Erythroblast (primary cell): ENCODE measurements around the gene RTN4R.

ENCODE experiments used
- DNase-seq, 2 experiments: peaks; one replicate each; lab custom pipeline; 2025; lab: John Stamatoyannopoulos, UW
- GATA1 ChIP-seq: IDR thresholded peaks from 2 replicates; pipeline ENCODE4 v1.6.1; 2011; ENCODE audit warnings: low read depth, mild to moderate bottlenecking, control low read depth, low read length, moderate library complexity
- POLR2A ChIP-seq: IDR thresholded peaks from 2 replicates; pipeline ENCODE4 v1.6.1; 2011; ENCODE audit warnings: mild to moderate bottlenecking, low read length

The RTN4R gene

DNA sequence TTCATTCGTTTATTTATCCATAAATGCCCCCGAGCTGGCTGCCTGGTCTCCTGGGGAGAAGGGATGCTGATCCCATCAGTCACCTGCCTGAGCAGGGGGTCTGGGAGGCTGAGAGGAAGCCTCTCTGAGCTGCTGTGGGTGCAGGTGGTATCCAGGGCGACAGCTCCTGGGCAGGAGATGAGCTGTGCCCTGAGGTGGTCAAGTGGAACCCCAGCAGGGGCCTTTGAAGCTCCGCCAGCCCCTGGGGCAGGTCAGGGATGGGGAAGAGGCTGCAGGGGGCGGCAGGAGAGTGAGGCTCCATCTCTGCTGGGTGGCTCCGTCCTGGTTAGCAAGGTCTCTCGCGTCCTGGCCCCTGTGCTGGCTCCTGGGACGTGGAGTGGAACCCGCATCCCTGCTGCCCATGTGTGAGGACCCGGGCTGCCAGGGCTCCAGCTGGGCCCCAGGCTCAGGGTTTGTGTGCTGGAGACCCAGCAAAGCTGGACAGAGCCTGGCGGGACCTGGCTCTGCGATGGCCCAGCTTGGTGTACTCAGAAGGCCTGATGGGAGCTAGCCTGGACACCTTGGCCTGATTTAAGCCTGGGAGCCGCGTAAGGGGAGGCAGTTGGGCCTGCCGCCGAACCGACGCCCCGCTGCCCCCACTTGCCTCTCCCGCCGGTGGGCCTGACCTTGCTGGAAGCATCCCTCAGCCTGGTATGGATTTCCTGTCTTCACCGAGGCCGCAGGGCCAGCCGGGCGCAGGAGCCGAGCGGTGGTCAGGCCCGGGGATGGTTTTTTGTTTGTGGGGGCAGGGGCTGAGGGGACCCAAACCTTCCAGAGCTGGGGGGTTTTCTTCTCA, 44.5 kb downstream of the RTN4R start:
- DNase-seq, result no peak
- TF ChIP-seq GATA1 (no peak), POLR2A (no peak)

DNA sequence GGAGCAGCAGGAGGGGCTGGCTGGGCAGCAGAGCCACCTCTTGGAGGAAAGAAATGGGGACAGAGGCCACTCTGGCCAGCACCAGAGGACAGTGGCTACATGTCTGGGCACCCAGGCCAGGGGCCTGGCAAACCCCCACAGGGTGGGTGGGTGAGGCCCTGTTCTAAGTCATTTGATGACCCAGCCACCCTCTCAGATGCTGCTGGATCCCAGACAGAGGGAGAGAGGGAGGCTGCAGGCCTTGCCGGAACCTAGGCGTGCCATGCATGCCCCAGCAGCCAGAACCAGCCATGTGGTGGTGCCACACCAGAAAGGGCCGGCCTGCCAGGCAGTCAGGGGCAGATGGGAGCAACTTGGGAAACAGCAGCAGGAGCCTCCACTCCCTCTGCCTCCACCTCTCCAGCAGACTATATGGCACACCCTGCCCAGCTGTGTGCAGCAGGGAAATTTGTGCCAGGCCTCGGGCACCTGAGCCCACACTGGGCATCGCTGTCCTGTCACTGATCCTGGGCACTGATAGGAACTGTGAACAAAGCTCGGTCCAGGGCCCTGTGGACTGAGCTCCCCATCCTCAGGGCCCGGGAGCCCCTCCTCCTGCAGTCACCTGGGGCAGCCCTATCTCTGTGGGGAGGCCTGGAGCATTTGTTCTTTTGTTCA, 45.2 kb downstream of the RTN4R start:
- TF ChIP-seq POLR2A (no peak), GATA1 (no peak)
- DNase-seq, result no peak

DNA sequence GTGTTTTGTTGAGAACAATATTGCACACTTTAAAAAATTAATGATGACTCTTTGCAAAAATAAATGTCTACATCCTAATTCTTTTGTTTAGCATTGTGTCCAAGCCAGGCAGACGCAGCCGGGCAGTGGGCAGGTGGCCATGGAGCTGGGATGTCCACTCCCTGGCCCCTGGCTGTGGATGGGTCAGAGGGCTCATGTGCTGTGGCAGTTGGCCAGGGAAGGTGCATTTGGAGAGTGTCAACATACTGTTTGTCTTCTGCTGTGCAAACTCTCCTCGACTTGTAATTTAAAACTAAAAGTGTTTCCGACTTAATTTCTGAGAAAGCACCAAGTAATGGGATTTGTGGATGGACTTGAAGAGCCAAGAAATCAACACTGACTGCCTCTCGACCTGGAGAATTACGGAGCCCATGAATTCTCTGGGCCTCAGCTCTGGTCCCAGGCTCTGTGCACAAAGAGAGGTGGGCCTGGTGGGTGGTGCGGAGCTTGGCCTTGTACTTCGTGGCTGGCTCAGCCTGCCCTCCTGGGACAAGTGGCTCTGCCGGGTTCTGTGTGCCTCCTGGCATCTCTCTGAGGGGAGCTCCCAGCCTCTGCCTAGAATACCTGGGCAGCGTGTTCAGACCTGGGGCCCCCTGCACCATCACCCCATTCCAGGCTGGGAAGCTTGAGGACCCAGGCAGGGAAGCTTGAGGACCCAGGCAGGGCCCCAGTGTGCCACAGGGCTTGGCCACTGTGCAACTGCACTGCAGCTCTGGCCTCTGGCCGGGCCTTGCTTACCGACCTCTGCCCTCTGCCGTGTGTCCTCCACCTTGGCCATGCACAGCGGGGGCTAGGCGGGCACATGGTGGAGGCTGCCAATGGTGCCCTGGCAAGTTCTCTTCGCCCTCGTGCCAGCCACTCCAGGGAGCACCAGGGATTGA, 46.4 kb downstream of the RTN4R start:
- no peak for DNase-seq
- TF ChIP-seq POLR2A, result no peak
- TF ChIP-seq GATA1, result no peak

DNA sequence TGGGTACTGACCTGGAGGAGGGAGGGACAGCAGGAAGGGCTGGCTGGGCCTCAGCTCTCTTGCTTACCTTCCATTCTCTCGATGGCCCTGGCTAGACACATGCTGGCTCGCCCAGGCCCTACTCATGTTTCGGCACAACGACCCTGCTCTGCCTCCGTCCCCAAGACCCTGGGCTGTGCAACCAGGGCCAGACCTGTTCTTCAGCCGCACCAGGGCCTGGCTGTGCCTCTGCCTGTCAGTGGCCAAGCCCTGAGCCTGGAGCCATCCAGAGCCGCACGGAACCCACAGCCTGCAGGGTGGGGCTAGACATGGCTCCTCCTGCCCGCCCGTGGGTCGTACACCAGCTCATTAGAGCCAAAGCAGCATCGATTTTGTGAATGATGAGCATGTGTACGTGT, 47.5 kb downstream of the RTN4R start:
- no peak for DNase-seq
- TF ChIP-seq POLR2A (no peak), GATA1 (no peak)

DNA sequence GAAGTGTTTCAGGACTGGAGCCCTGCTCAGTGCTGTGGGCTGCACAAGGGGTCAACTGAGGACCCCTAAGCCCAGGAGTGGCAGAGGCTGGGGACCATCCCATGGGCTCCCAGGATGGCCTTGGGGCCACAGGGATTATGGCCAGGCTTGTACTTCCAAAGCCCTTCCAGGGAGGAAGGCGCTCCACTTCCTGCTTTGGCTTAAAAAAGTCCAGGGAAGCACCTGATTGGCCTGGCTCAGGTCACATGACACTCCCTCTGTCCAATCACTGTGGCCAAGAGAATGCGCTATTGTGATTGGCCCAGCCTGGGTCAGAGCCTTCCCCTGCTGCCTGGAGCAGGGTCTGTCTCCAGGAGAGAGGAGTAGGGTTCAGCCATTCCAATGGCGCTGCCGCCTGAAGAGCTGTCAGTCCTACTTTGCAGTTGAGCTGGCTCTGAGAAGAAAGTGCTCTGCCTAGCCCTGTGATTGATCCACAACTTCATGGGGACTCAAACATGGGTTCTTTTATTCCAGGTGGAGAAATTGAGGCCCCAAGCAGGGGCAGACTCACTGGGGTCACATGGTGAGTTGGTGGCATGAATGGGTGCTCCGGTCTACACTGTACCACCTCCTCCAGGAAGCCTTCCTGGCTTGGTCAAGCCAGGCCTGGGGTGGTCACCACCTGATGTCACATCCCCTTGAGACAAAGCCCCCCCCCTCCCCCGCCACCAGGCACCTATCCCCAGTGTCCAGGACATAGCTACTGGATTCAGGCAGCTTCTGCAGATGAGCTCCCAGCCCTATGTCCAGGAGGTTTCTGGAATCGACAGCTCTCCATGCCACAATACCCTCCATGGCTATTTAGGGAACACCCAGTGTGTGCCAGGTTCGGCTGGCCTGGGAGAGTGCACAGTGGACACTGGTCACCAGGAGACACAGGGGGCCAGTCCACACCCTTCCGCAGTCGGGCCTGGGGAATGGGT, 48.2 kb downstream of the RTN4R start:
- no peak for TF ChIP-seq GATA1
- no peak for TF ChIP-seq POLR2A
- no peak for DNase-seq

DNA sequence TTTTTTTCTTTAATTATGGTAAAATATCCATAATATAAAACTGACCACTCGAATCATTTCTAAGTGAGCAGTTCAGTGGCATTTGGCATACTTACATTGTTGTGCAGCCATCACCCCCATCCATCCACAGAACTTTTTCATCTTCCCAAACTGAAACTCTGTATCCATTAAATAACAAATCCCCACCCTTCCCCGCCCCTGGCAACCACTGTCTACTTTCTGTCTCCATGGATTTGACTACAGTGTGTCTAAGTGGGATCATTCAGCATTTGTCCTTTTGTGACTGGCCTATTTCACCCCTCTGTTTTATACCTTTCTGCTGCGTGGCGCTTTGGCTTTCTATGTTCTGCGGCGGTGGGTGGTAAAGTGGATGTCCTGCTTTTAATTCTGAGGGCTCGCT, 49.1 kb downstream of the RTN4R start:
- TF ChIP-seq POLR2A (no peak), GATA1 (no peak)
- DNase-seq, result no peak

DNA sequence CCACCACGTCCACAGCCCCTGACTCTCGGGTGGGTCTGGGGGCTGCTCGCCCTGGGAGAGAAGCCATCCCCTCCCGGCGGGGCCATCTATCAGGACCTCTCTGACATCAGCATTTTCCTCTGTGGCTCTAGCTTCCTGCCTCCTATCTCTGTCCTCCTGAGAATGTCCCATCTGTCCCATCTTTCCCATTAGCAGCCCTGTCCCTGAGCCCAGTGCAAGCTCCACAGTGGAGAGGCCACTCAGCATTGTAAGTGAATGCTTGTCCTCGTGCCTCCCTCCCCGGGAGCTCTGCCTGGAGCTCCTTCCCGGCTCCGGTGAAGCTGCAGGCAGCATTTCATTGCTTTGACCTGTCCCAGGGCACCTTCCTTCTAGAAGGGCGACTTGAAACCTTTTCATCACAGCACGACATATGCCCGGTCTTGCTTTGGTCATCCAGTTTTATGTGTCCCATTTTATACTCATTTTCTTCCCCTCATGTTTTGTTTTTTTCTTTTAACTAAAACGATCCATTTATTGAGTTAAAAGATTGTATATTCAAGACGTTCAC, 49.7 kb downstream of the RTN4R start:
- DNase-seq, result no peak
- TF ChIP-seq POLR2A (no peak), GATA1 (no peak)

DNA sequence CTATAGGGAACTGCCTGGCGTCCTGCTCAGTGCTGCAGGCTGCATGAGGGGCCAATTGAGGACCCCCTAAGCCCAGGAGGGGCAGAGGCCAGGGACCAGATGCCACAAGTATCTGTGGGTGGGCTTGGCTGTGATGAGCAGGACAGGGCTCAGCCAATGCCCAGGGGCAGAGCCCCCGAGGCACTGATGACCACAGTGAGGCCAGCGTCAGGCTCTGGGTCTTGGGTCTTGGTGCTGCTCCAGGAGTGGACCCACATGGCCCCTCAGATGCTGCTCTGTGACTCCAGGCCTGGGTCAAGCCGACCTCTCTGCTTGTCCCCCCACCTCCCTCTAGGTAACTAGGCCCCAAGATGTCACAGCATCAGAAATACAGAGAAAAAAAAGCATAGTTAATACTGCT, 50.6 kb downstream of the RTN4R start:
- TF ChIP-seq POLR2A, result no peak
- no peak for TF ChIP-seq GATA1
- no peak for DNase-seq

DNA sequence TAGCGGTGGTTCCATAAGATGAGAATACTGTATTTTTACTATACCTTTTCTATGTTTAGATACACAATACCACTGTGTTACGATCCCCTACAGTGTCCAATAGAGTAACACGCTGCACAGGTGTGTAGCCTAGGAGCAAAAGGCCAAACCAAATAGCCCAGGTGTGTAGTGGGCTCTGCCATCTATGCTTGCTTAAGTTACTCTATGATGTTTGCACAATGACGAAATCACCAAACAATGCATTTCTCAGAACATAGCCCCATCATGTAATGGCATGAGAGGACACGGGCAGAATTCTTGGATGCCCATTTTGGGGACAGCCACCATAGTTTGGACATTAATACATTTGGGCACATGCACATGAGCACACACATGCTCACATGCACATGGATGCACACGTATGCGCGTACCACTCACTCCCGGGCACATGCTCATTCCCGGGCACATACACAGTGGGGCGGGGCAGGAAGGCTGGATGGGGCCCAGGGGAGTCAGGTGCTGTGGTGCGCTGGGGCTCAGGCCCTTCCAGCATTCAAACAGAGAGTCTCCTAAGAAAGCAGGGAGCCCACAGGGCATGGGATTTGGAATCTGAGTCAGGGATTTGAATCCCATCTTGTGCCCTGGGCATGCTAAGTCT, 51.1 kb downstream of the RTN4R start:
- no peak for TF ChIP-seq GATA1
- no peak for TF ChIP-seq POLR2A
- DNase-seq, result no peak

DNA sequence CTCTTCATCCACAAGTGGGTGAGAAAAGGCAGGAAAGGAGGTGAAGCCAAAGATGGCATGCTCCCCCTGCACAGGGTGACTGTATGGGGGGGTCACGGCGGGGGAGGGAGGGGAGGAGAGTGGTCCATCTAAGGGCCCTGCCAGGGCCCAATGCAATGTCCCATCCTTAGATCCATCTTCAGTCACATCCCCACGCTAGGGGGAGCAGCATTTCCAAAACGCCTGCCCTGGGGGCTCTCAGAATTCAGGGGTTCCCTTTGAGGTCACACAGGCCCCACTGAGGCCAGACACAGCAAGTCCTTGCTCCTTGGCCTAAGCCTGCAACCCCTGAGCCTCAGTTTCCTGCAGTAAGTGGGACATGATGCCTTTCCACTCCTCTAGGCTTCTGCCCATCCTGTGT, 52.4 kb downstream of the RTN4R start:
- no peak for DNase-seq
- TF ChIP-seq POLR2A, result no peak
- TF ChIP-seq GATA1, result no peak

DNA sequence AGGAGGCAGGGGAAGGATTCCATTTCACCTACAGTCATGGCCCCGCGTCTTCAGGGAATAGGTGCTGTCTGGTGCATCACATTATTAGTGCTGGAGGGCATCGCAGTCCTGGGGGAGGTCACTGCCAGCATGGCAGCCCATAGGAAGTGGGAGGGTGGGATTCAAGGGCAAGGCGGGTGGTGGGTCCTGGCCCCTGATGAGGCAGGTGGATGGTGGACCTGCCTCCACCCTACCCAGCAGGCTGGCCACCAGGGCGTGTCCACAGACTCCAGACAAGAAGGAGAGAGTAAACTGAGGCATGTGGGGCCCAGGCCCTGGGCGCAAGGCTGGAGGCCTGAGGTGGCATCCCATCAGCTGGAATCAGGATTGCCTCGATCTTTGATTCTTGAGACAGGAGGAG, 53.3 kb downstream of the RTN4R start:
- no peak for TF ChIP-seq GATA1
- TF ChIP-seq POLR2A, result no peak
- no peak for DNase-seq

DNA sequence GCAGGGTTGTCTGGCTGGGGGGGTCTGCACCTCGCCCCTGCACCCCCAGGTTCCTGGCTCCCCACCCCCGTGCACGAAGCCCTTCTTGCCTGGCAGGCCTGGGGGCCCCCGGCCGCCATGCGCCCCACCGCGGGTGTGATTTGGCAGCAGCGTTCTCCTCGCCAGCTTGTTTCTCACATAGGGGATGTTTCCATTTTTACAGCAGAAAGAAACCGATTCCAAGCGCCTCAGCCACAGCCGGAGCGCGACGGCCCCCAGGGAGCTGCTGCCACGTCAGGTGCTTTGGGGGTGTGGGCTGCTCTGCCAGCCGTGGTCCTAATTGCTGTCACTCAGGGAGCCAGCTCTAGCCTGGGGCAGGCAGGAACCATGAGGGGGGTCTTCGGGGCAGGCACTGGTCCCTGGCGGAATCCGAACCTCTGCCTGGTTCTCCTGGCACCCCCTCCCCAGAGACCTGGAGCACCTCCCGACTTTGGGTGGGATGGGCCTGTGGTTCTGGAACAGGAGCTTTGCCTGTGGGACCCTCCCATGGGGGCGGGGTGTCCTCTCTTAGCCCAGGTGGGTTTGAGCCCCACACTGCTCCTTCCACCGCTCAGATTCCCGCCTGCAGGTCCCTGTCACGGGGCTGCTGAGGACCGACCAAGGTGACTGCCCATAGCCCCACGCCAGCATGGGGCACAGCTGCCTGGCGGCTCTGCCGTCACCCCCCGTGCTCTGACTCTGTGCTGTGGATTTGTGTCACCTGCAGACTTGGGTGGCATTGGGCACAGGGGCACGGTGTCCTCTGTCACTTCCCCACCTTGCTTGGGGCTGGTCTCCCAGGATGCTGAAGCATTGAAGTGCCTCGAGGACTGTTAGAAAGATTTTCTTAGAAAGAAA, 54.0 kb downstream of the RTN4R start:
- DNase-seq, result no peak
- TF ChIP-seq GATA1, result no peak
- no peak for TF ChIP-seq POLR2A
